Activated CD4-positive, alpha-beta T cell treated with anti-CD3 and anti-CD28 coated beads for 36 hours (primary cell): ENCODE measurements around the gene ASB15. TPM values are rescaled to one million over a fixed set of nuclear protein-coding genes. Genes with fewer than 3 reads are reported as not detected.

Experiments
- ATAC-seq: fragments of 200-7000 bp; cut with Tn5 transposase; one replicate; pipeline ENCODE4 v1.10.0; 2021; ENCODE audit warnings: mild to moderate bottlenecking, moderate library complexity
- CTCF ChIA-PET: fragments of 350-600 bp; sonication (Branson Sonifier 250); formaldehyde crosslinking; loops from one replicate; lab custom pipeline; 2021; ENCODE audit warnings: antibody characterized with exemption; lab: Charles Lee
- POLR2A ChIA-PET: fragments of 350-600 bp; sonication (Branson Sonifier 250); formaldehyde crosslinking; loops from one replicate; lab custom pipeline; 2021; ENCODE audit warnings: antibody characterized with exemption, inconsistent platforms; lab: Charles Lee
- DNase-seq: peaks from one replicate; pipeline ENCODE4 v3.0.0-alpha.2; 2020
- H3K27ac Mint-ChIP-seq: one replicate; pipeline ENCODE4 v1.8.0; 2021; ENCODE audit warnings: mixed read lengths
- H3K27me3 Mint-ChIP-seq: one replicate; pipeline ENCODE4 v1.8.0; 2021; ENCODE audit warnings: mixed read lengths
- H3K36me3 Mint-ChIP-seq: one replicate; pipeline ENCODE4 v1.8.0; 2021; ENCODE audit warnings: low read depth, mixed read lengths
- H3K4me1 Mint-ChIP-seq: one replicate; pipeline ENCODE4 v1.8.0; 2021; ENCODE audit warnings: mixed read lengths
- H3K4me3 Mint-ChIP-seq: one replicate; pipeline ENCODE4 v1.8.0; 2021; ENCODE audit warnings: mild to moderate bottlenecking, moderate library complexity, mixed read lengths
- H3K9me3 Mint-ChIP-seq: one replicate; pipeline ENCODE4 v1.8.0; 2021; ENCODE audit warnings: low read depth, mixed read lengths
- intact Hi-C, 2 experiments: fragments of 100-400 bp; cut with DNase I in 1 of 2; cut with micrococcal nuclease in 1 of 2; formaldehyde crosslinking; loops; one replicate each; pipeline versions ENCODE4 v1.14.2 to v1.15.1; 2022 to 2024; cut with DNase I, micrococcal nuclease
- total RNA-seq, 2 experiments: library from RNA; stranded (reverse); gene quantifications; one replicate each; pipeline ENCODE4 v1.2.3, GENCODE V29; 2021

ASB15 gene
- total RNA-seq, 2 experiments from 2014 or later = not detected

GRCh38 chr7:123598657-123599056, 3.0 kb upstream of the ASB15 start:
- no peaks in the 10 kb centered on the region for H3K4me1 Mint-ChIP-seq
- intact Hi-C loops = no loop called here
- H3K27ac Mint-ChIP-seq = no peak overlapping the region
- no peak overlapping the region for H3K4me3 Mint-ChIP-seq
- no peak for DNase-seq
- no peaks in the 10 kb centered on the region for H3K9me3 Mint-ChIP-seq
- ATAC-seq = no peak
- CTCF ChIA-PET = interaction anchor here (1.4 kb wide), 1 partner anchor 103 kb away, joined by 4 read pairs; no protein-coding TSS in a partner anchor
- POLR2A ChIA-PET = no interaction called here
- H3K27me3 Mint-ChIP-seq = peaks cover 18% of the 10 kb centered on the region
- no peaks in the 10 kb centered on the region for H3K36me3 Mint-ChIP-seq

DNA sequence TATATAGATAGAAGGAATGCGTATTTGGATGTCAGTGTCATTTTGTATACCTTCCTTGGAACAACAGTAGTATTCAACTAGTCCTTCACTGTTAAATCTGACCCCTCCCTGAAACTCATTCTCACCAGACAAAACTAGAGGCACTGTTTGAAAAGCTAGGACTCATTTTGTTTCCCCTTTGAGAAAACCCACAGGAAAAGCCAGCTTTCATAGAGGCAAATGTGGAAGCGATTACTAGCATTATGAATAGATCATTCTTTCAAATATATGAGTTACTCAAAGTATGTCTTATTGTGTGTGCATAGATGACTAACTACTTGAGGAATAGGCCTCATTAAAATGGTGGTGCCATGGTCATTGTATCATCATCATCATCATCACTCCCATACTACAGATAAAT, 1.9 kb upstream of the ASB15 start:
- no peak for ATAC-seq
- no peaks in the 10 kb centered on the region for H3K9me3 Mint-ChIP-seq

DNA sequence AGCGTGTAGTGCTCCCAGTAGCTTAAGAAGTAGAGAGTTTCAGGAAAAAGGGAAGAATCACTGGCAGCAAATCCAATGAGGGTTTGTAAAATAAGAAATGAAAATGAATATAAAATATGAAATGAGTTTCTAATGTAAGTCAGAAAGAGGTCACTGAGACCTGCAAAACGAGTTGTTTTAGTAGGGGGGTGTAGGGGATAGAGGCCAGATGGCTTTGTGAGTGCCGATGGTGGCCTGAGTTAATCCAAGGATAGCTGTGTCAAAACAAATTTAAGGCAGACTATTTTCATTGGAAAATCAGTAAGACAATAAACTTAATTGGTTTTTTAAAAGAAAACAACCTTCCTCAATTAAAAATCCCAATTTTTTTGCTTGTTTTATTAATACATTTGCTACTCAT, 745 bp upstream of the ASB15 start:
- DNase-seq (no peak), ATAC-seq (no peak)
- no peak overlapping the region for H3K4me3 Mint-ChIP-seq
- POLR2A ChIA-PET = no interaction called here
- no peaks in the 10 kb centered on the region for H3K4me1 Mint-ChIP-seq
- CTCF ChIA-PET = no interaction called here
- H3K36me3 Mint-ChIP-seq = no peaks in the 10 kb centered on the region
- H3K9me3 Mint-ChIP-seq = no peaks in the 10 kb centered on the region
- intact Hi-C loops = no loop called here
- H3K27ac Mint-ChIP-seq = no peak overlapping the region
- H3K27me3 Mint-ChIP-seq = peaks cover 8% of the 10 kb centered on the region

More for the DNA sequence above, 1.9 kb upstream of the ASB15 start:
- CTCF ChIA-PET = interaction anchor here (1.0 kb wide), 1 partner anchor 25 kb away, joined by 4 read pairs; no protein-coding TSS in a partner anchor
- H3K27ac Mint-ChIP-seq = no peak overlapping the region
- no peak overlapping the region for H3K4me3 Mint-ChIP-seq
- intact Hi-C loops = no loop called here
- peaks cover 15% of the 10 kb centered on the region for H3K27me3 Mint-ChIP-seq
- no peak for DNase-seq
- POLR2A ChIA-PET = no interaction called here
- no peaks in the 10 kb centered on the region for H3K36me3 Mint-ChIP-seq
- no peaks in the 10 kb centered on the region for H3K4me1 Mint-ChIP-seq

- ChIA-PET CTCF (no interaction called here), POLR2A (interaction anchor here (0.6 kb wide), 1 partner anchor 12 kb away, joined by 3 read pairs; no protein-coding TSS in a partner anchor)
- Mint-ChIP-seq H3K9me3 (no peaks in the 10 kb centered on the region), H3K4me1 (no peaks in the 10 kb centered on the region), H3K27ac (no peak overlapping the region), H3K36me3 (no peaks in the 10 kb centered on the region), H3K4me3 (no peak overlapping the region), H3K27me3 (peaks cover 8% of the 10 kb centered on the region)
- intact Hi-C loops = no loop called here
- ATAC-seq = no peak
- no peak for DNase-seq
Measured at GRCh38 chr7:123602648-123603047, 1.0 kb downstream of the ASB15 start.

GRCh38 chr7:123604739-123605138, 3.1 kb downstream of the ASB15 start:
- intact Hi-C loops = no loop called here
- Mint-ChIP-seq H3K27me3 (peaks cover 6% of the 10 kb centered on the region), H3K36me3 (no peaks in the 10 kb centered on the region), H3K4me1 (no peaks in the 10 kb centered on the region), H3K4me3 (no peak overlapping the region), H3K27ac (no peak overlapping the region), H3K9me3 (no peaks in the 10 kb centered on the region)
- ATAC-seq = no peak
- no peak for DNase-seq
- CTCF ChIA-PET = no interaction called here
- POLR2A ChIA-PET = no interaction called here

- ATAC-seq = no peak
- CTCF ChIA-PET = interaction anchor here (0.7 kb wide), 1 partner anchor 1554 kb away, joined by 3 read pairs; no protein-coding TSS in a partner anchor
- H3K27me3 Mint-ChIP-seq = peaks cover 7% of the 10 kb centered on the region
- no peak for DNase-seq
- no peak overlapping the region for H3K4me3 Mint-ChIP-seq
- POLR2A ChIA-PET = no interaction called here
- no peaks in the 10 kb centered on the region for H3K9me3 Mint-ChIP-seq
- no peaks in the 10 kb centered on the region for H3K36me3 Mint-ChIP-seq
- H3K4me1 Mint-ChIP-seq = no peaks in the 10 kb centered on the region
- intact Hi-C loops = no loop called here
- no peak overlapping the region for H3K27ac Mint-ChIP-seq
Measured at GRCh38 chr7:123607423-123607975, 5.9 kb downstream of the ASB15 start.

DNA sequence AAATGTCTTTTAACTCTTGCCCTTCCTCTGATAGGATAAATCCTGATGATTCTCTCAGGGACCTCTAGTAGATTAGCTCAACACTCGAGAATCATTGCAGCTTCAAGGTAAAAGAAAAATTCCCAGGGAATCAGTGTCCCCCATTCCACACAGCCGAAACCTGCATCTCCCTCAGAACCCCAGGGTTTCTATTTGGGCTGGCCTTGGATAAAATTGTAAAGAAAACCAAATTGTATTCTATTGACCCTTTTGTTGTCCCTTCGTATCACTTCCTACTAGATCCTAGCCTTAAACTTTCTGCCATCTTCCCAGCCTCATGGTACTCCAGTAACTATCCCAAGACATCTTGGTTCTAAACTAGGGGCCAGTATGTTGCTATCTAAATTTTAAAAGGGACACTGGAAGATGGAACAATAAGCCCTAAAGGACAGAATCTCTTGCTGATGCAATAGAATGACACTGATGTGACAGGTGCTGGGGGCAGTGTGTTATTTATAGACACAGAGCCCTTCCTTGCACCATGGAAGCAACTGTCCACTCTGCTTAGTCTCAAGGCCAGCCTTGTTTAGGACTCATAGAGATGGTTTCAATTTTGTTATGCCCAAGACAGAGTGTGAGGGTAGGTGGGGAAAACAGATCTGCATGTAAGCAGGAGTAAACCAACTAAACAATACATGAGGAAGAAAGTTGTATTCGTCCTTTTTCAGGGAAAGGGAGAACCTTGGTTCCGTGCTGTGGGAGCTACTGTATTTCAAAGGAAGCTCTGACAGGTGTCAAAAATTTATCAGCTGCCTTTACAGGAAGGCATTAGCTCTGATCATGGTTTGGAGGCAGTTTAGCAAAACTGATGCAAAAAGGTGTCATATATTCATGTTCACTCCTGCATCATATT, 7.6 kb downstream of the ASB15 start:
- H3K27ac Mint-ChIP-seq = no peak overlapping the region
- H3K4me3 Mint-ChIP-seq = no peak overlapping the region
- H3K36me3 Mint-ChIP-seq = no peaks in the 10 kb centered on the region
- CTCF ChIA-PET = interaction anchor here (0.6 to 1.0 kb wide), 3 partner anchors 15 to 845 kb away, joined by 3 to 6 read pairs (median 3); no protein-coding TSS in a partner anchor
- intact Hi-C loops = no loop called here
- DNase-seq (no peak), ATAC-seq (no peak)
- peaks cover 3% of the 10 kb centered on the region for H3K27me3 Mint-ChIP-seq
- H3K4me1 Mint-ChIP-seq = no peaks in the 10 kb centered on the region
- no peaks in the 10 kb centered on the region for H3K9me3 Mint-ChIP-seq
- POLR2A ChIA-PET = no interaction called here

DNA sequence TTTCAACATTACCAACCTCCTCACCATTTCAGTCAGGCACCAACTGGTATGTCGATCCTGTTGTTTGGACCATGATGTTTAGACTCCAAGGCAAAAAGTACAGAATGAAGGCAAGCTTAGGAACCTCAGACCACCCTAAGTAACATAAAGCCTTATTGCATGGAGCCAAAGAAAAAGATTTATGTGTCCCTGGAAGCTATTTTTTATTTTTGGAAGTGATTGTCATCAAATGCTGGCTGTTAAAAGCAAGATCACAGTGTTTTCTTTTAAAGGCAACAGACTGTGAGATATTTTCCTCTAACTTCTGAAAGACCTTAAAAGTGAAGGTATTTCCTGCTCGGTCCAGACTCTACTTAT, 8.2 kb downstream of the ASB15 start:
- Mint-ChIP-seq H3K4me3 (no peak overlapping the region), H3K27me3 (peaks cover 3% of the 10 kb centered on the region), H3K4me1 (no peaks in the 10 kb centered on the region), H3K36me3 (no peaks in the 10 kb centered on the region), H3K27ac (no peak overlapping the region), H3K9me3 (no peaks in the 10 kb centered on the region)
- no peak for ATAC-seq
- intact Hi-C loops = no loop called here
- DNase-seq = no peak
- POLR2A ChIA-PET = no interaction called here
- CTCF ChIA-PET = interaction anchor here (0.7 to 1.0 kb wide), 2 partner anchors 14 to 115 kb away, joined by 3 to 6 read pairs; no protein-coding TSS in a partner anchor

GRCh38 chr7:123612024-123612423, 10.4 kb downstream of the ASB15 start:
- no peak for DNase-seq
- POLR2A ChIA-PET = no interaction called here
- Mint-ChIP-seq H3K9me3 (no peaks in the 10 kb centered on the region), H3K27ac (no peak overlapping the region), H3K36me3 (no peaks in the 10 kb centered on the region), H3K4me3 (no peak overlapping the region), H3K27me3 (peaks cover 3% of the 10 kb centered on the region), H3K4me1 (no peaks in the 10 kb centered on the region)
- CTCF ChIA-PET = no interaction called here
- no peak for ATAC-seq
- intact Hi-C loops = no loop called here

DNA sequence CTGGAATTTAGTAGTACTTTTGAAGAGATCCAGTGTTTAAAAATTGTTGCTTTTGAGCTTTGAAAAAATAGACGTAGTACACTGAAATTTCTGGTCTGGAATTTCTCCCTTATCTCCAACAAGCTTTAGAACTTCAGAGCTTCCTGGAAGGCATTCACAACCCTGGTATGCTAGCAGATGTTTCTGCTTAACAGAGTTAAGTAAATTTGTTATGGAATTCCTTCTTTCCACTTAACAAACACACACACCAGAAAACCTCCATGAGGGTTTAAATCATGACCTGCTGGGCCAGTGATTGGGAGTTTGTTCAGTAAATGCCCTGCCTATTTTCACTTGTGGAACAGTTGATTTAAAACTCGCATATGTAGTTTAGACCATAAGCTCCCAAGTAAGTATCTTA, 13.7 kb downstream of the ASB15 start:
- no peak for ATAC-seq
- DNase-seq = no peak
- ChIA-PET POLR2A (interaction anchor here (0.6 kb wide), 1 partner anchor 12 kb away, joined by 3 read pairs; no protein-coding TSS in a partner anchor), CTCF (interaction anchor here (0.7 to 1.5 kb wide), 2 partner anchors 9 to 48 kb away, joined by 4 to 6 read pairs; no protein-coding TSS in a partner anchor)
- Mint-ChIP-seq H3K4me1 (no peaks in the 10 kb centered on the region), H3K9me3 (no peaks in the 10 kb centered on the region), H3K27me3 (peaks cover 3% of the 10 kb centered on the region), H3K36me3 (no peaks in the 10 kb centered on the region), H3K27ac (no peak overlapping the region), H3K4me3 (no peak overlapping the region)
- intact Hi-C loops = no loop called here

GRCh38 chr7:123616223-123616622, 14.6 kb downstream of the ASB15 start:
- CTCF ChIA-PET = no interaction called here
- Mint-ChIP-seq H3K27ac (no peak overlapping the region), H3K36me3 (no peaks in the 10 kb centered on the region), H3K4me3 (no peak overlapping the region), H3K27me3 (peaks cover 3% of the 10 kb centered on the region), H3K4me1 (no peaks in the 10 kb centered on the region), H3K9me3 (no peaks in the 10 kb centered on the region)
- ATAC-seq (no peak), DNase-seq (no peak)
- POLR2A ChIA-PET = no interaction called here
- intact Hi-C loops = no loop called here
